ENCODE results near the gene ADAMTS7. TPM values are rescaled to one million over a fixed set of nuclear protein-coding genes. Genes with fewer than 3 reads are reported as not detected.
"Not testable (repeated sequence)": the region's sequence is repeated elsewhere in the genome, so short reads cannot be mapped to it uniquely, and the experiment has no call there.

The ADAMTS7 gene
- total RNA-seq, 2 donors from 2014 or later, result 35.8 to 45.9 TPM

- ATAC-seq; DNase-seq; intact Hi-C loops (cut with DNase I): not testable (repeated sequence)
These were observed 69.6 kb downstream of the ADAMTS7 start for GRCh38 chr15:78741674-78742073.

DNA sequence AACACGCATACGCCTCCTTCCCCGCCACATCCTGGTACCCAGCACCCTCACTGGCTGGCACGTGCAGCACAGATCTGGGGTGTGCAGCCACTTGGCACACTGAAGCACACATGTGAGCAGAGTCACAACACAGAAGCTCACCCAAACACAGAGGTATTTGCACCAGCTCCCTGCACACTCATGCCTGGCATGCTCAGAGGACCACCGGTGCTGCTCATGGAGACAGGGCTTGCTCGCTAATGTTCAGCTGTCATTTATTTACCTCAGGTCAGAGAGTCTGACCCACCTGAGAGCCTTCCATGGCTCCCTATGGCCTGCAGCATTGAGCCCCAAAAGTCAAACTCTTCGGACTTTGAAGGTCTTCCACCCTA, 70.4 kb downstream of the ADAMTS7 start:
- no peak for DNase-seq
- intact Hi-C loops (cut with DNase I), result no loop called here
- peak in 1 of 2 donors; percentile 19 for ATAC-seq

GRCh38 chr15:78739996-78740903, 71.0 kb downstream of the ADAMTS7 start:
- ATAC-seq, result peak in 1 of 2 donors; percentile 59
- intact Hi-C loops (cut with DNase I), result no loop called here
- no peak for DNase-seq

GRCh38 chr15:78739206-78739605, 72.1 kb downstream of the ADAMTS7 start:
- intact Hi-C loops (cut with DNase I), result no loop called here
- DNase-seq (no peak), ATAC-seq (no peak)

GRCh38 chr15:78737931-78738558, 73.2 kb downstream of the ADAMTS7 start:
- intact Hi-C loops (cut with DNase I); DNase-seq: not testable (repeated sequence)
- peak in 1 of 2 donors; percentile 62 for ATAC-seq

- intact Hi-C loops (cut with DNase I), result no loop called here
- ATAC-seq, result no peak
- DNase-seq, result no peak
These were observed 74.0 kb downstream of the ADAMTS7 start for GRCh38 chr15:78737187-78737820.

DNA sequence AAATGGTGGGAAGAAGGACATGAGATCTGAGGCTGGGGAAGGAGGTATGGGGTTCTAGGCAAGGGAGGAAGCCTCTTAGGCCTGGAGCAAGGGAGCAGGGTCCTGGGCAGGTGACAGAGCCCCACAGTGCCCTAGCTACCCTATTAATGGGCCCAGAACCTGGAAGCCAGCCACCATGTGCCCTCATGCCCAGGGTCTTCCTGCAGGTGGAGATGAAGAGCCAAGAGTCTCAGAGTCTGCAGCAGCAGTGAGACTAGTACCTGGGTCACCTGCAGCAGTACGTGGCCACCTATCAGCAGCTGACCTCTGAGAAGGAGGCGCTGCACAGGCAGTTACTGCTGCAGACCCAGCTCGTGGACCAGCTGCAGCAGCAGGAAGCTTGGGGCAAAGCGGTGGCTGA, 75.0 kb downstream of the ADAMTS7 start:
- intact Hi-C loops (cut with DNase I); DNase-seq: not testable (repeated sequence)

DNA sequence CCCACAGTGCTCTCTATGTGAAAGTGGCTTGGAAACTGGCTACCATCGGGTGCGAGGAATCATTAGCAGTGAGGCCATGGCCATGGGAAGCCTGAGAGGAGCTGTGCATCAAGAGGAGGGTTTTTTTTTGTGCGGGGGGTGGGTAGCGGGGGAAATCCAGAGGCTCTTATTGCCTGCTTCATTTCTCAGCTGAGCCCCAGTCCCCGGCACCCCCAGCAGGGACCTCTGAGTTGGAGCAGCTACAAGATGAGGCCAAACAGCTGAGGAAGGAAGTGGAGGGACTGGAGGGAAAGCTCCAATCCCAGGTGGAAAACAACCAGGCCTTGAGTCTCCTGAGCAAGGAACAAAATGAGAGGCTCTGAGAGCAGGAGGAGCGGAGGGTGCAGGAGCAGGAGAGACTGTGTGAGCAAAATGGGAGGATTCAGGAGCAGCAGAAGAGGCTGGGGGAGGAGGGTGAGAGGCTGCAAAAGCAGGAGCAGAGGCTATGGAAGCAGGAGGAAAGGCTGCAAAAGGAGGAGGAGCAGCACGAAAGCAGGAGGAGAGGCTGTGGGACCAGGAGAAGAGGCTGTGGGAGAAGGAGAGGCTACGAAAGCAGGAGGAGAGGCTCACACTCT, 76.7 kb downstream of the ADAMTS7 start:
- DNase-seq (no peak), ATAC-seq (no peak)
- intact Hi-C loops (cut with DNase I), result no loop called here

More for the DNA sequence above, 75.0 kb downstream of the ADAMTS7 start:
- not testable (repeated sequence) for ATAC-seq

DNA sequence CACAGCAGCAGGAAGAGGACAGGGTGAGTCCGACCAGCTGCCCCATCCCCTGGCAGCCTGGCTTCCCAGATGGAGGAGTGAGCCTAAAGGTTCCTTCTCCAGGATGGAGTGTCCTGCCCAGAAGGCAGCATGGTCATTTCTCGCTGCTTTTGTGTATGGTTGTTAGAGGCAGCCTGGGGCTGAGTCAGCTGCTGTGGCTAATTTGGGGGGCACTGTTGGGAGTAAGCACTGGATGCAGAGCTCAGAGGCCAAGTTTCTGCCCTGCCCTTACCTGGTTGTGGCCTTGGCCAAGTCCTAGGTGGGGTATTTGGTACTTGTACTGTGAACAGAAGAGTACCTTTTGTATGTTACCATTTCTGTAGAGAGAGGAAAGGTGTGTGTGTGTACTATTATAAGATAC, 78.6 kb downstream of the ADAMTS7 start:
- intact Hi-C loops (cut with DNase I), result no loop called here
- no peak for ATAC-seq
- no peak for DNase-seq

GRCh38 chr15:78730955-78731354, 80.3 kb downstream of the ADAMTS7 start:
- intact Hi-C loops (cut with DNase I), result no loop called here
- DNase-seq (no peak), ATAC-seq (no peak)

- DNase-seq; ATAC-seq; intact Hi-C loops (cut with DNase I): not testable (repeated sequence)
These were observed 82.8 kb downstream of the ADAMTS7 start for GRCh38 chr15:78728427-78728826.

- intact Hi-C loops (cut with DNase I), result no loop called here
- DNase-seq (no peak), ATAC-seq (no peak)
These were observed 83.7 kb downstream of the ADAMTS7 start for GRCh38 chr15:78727561-78727960.

DNA sequence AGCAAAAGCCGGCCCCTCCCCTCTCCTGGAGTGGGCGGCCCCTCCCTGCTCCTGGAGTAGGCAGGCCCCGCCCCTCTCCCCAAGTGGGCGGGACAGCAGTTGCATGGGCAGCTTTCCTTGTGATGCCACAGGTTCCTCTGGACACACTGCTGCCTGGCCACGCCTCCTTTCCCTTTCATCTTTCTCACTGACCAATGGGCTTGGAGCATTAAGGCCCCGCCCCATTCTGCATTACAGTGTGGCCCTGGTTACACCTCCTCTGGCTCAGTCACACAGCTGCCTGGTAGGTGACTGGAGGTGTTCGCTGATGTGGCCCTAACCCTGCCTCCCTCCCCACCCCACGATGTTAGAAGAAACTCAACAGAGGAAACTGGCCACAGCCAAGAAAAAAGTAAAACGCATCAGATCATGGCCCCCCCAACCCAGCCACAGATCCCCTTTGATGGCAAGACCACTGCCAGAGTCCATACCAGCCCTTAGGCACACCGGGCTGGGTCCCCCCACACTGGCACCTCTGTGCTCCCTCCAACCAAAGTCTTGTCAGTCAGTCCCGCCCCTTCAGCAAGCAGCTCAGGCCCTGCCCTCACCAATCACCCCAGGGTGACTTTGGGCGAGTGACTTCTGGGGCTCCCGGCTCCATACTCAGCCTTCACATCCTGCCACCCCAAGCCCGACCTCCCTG, 84.3 kb downstream of the ADAMTS7 start:
- DNase-seq (no peak), ATAC-seq (no peak)
- intact Hi-C loops (cut with DNase I), result no loop called here

DNA sequence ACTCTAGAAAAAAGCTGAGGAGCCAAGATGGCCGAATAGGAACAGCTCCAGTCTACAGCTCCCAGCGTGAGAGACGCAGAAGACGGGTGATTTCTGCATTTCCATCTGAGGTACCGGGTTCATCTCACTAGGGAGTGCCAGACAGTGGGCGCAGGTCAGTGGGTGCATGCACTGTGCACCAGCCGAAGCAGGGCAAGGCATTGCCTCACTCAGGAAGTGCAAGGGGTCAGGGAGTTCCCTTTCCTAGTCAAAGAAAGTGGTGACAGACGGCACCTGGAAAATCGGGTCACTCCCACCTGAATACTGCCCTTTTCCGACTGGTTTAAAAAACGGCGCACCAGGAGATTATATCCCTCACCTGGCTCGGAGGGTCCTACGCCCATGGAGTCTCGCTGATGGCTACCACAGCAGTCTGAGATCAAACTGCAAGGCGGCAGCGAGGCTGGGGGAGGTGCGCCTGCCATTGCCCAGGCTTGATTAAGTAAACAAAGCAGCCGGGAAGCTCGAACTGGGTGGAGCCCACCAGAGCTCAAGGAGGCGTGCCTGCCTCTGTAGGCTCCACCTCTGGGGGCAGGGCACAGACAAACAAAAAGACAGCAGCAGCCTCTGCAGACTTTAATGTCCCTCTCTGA, 91.3 kb downstream of the ADAMTS7 start:
- intact Hi-C loops (cut with DNase I); DNase-seq; ATAC-seq: not testable (repeated sequence)

DNA sequence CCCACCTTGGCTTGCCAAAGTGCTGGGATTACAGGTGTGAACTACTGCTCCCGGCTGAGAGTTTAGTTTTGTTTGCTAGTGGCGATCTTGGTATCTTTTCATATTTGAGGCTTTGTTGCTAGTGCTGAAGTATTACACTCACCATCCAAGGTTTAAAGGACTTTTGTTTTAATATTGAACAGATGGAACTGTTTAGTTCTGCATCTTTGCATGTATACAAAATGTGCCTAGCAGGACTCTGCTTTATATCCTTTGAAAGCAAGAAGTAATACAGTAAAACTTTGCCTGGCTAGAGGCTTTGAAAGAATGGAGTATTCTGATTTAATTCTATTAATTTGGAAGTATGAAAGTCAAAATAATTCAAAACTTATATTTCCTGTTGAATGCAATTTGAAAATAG, 92.4 kb downstream of the ADAMTS7 start:
- ATAC-seq, result no peak
- no peak for DNase-seq
- intact Hi-C loops (cut with DNase I), result no loop called here

DNA sequence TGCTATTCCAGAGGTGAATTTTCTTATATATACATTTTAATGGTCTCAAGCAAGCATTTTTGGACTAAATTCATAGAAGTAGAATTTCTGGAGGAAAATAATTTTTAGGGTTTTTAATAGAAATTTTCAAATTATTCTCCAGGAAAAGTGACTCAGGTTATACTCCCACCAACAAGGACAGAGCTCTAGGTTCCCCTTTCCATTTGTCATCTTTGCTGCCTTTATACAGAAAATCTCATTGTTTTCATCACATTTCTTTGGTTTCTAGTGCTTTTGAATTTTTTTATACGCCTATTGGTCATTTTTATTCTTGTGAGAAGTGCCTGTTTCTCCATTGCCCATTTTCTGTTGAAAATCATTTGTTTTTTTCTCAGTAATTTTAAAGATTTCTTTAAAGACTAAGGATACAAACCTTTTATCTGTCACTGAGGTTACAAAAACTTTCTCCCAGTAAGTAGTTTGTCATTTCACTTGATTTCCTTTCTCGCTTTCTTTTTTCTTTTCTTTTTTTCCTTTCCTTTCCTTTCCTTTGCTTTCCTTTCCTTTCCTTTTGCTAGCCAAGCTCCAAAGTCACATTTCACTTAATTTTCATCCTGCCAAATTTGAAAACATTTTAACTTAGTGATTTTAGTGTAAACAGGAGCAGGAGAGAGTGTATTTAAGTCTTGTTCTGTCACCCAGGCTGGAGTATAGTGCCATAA, 93.2 kb downstream of the ADAMTS7 start:
- intact Hi-C loops (cut with DNase I), result no loop called here
- ATAC-seq, result no peak
- no peak for DNase-seq

DNA sequence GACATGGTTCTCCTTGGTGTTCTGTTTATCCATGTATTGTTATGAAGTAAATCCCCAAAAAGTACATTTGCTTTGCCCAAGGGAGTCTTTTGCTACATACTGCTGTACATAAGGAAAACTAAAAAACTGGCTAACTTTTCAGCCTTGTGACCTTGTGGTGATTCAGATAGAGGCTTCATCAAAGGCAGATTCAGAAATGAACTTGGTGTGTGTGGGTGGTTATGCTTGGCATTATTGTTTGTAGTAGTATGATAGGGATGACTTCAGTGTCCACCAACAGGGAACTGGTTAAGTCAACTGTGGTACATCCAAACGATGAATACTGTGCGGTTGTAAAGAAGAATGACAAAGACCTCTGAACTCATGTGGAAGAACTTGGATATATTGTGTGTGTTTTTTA, 94.6 kb downstream of the ADAMTS7 start:
- ATAC-seq (no peak), DNase-seq (no peak)
- intact Hi-C loops (cut with DNase I), result no loop called here

- DNase-seq, result no peak
- intact Hi-C loops (cut with DNase I), result no loop called here
- ATAC-seq, result peak in 1 of 2 donors; percentile 51
These were observed 95.3 kb downstream of the ADAMTS7 start for GRCh38 chr15:78715930-78716329.

Measured in left cardiac atrium (tissue), 4 donors.